ENCODE results near the gene PPFIBP2. TPM values are rescaled to one million over a fixed set of nuclear protein-coding genes. Genes with fewer than 3 reads are reported as not detected.
A peak's percentile ranks its signal among the peaks of the same experiment; 100 is the strongest.

Gene PPFIBP2
- total and polyA plus RNA-seq, 2 of the 13 experiments (the other 11 are each of a cell fraction or from before 2014, with no cell fraction given) = 15.0 to 52.5 TPM

DNA sequence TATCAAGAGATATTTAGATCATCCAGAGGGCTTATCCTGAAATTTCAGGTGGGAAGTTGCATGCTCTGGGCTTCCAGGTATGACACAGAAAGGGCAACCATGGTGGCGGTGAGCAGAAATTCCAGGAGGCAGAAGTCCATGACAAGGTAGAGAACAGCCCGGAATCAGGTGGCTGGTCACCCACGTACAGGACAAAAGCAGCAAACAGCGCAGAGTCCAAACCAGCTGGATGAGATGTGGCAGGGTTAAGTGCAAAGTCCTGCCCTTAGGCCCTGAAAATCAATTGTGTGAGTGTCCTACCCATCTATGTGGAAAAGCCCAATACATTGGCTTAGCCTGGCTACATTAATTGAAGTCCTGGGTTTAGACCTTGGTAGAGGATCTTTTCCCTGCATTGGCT lies 11.6 kb downstream of the PPFIBP2 start (continued):
- TF ChIP-seq, protein P1, sequence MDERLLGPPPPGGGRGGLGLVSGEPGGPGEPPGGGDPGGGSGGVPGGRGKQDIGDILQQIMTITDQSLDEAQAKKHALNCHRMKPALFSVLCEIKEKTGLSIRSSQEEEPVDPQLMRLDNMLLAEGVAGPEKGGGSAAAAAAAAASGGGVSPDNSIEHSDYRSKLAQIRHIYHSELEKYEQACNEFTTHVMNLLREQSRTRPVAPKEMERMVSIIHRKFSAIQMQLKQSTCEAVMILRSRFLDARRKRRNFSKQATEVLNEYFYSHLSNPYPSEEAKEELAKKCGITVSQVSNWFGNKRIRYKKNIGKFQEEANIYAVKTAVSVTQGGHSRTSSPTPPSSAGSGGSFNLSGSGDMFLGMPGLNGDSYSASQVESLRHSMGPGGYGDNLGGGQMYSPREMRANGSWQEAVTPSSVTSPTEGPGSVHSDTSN (CRISPR knock-in tag; IDR thresholded peaks at IDR 0.05) = no peak
- TF ChIP-seq HNRNPUL1 (IDR thresholded peaks at IDR 0.05; ENCODE audit: low read depth, low read length) (no peak), ZNF142 (CRISPR knock-in tag; IDR thresholded peaks at IDR 0.05) (no peak), ZNF782 (CRISPR knock-in tag; IDR thresholded peaks at IDR 0.05; ENCODE audit: borderline replicate concordance) (no peak), ZNF501 (CRISPR knock-in tag; IDR thresholded peaks at IDR 0.05) (peak; percentile 47; the same call in 1 of the 2 replicates), NCOR1 (IDR thresholded peaks at IDR 0.05; ENCODE audit: borderline replicate concordance, low read length) (peak; percentile 92; the same call in 1 of the 2 replicates), NR2F2 (IDR thresholded peaks at IDR 0.05; ENCODE audit: borderline replicate concordance, low read depth) (peak; percentile 62), LCORL (IDR thresholded peaks at IDR 0.05) (no peak), LCORL (CRISPR knock-in tag; IDR thresholded peaks at IDR 0.05) (peak; percentile 96), AGO2 (optimal IDR thresholded peaks at IDR 0.05; ENCODE audit: low read depth, low read length) (no peak), U2AF2 (IDR thresholded peaks at IDR 0.05; ENCODE audit: low read depth, low read length) (no peak), HOXA3 (CRISPR knock-in tag; IDR thresholded peaks at IDR 0.05) (peak; percentile 76), YEATS4 (CRISPR knock-in tag; IDR thresholded peaks at IDR 0.05; ENCODE audit: borderline replicate concordance) (no peak), HNRNPH1 (optimal IDR thresholded peaks at IDR 0.05; ENCODE audit: low read depth, low read length) (no peak), ZNF775 (CRISPR knock-in tag; IDR thresholded peaks at IDR 0.05; ENCODE audit: borderline replicate concordance) (no peak)
- TF ChIP-seq, protein P2, sequence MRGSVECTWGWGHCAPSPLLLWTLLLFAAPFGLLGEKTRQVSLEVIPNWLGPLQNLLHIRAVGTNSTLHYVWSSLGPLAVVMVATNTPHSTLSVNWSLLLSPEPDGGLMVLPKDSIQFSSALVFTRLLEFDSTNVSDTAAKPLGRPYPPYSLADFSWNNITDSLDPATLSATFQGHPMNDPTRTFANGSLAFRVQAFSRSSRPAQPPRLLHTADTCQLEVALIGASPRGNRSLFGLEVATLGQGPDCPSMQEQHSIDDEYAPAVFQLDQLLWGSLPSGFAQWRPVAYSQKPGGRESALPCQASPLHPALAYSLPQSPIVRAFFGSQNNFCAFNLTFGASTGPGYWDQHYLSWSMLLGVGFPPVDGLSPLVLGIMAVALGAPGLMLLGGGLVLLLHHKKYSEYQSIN (CRISPR knock-in tag; IDR thresholded peaks at IDR 0.05; ENCODE audit: borderline replicate concordance) = no peak
- TF ChIP-seq, protein P3, sequence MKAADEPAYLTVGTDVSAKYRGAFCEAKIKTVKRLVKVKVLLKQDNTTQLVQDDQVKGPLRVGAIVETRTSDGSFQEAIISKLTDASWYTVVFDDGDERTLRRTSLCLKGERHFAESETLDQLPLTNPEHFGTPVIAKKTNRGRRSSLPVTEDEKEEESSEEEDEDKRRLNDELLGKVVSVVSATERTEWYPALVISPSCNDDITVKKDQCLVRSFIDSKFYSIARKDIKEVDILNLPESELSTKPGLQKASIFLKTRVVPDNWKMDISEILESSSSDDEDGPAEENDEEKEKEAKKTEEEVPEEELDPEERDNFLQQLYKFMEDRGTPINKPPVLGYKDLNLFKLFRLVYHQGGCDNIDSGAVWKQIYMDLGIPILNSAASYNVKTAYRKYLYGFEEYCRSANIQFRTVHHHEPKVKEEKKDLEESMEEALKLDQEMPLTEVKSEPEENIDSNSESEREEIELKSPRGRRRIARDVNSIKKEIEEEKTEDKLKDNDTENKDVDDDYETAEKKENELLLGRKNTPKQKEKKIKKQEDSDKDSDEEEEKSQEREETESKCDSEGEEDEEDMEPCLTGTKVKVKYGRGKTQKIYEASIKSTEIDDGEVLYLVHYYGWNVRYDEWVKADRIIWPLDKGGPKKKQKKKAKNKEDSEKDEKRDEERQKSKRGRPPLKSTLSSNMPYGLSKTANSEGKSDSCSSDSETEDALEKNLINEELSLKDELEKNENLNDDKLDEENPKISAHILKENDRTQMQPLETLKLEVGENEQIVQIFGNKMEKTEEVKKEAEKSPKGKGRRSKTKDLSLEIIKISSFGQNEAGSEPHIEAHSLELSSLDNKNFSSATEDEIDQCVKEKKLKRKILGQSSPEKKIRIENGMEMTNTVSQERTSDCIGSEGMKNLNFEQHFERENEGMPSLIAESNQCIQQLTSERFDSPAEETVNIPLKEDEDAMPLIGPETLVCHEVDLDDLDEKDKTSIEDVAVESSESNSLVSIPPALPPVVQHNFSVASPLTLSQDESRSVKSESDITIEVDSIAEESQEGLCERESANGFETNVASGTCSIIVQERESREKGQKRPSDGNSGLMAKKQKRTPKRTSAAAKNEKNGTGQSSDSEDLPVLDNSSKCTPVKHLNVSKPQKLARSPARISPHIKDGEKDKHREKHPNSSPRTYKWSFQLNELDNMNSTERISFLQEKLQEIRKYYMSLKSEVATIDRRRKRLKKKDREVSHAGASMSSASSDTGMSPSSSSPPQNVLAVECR (CRISPR knock-in tag; IDR thresholded peaks at IDR 0.05; ENCODE audit: borderline replicate concordance) = peak; percentile 53; the same call in 1 of the 2 replicates
